Measurements from ENCODE around the gene SSTR5.

DNA sequence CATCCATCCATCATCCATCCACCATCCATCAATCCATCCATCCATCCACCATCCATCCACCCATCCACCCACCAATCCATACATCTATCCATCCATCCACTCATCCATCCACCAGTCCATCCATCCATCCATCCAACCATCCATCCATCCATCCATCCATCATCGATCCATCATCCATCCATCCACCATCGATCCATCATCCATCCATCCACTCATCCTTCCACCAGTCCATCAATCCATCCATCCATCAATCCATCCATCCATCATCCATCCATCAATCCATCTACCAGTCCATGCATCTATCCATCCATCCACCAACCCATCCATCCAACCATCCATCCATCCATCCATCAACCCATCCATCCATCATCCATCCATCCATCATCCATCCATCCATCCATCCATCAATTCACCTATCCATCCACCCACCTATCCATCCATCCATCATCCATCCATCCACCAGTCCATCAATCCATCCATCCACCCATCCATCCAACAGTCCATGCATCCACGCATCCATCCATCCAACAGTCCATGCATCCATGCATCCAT is 39.3 kb upstream of the SSTR5 start:
- TF ChIP-seq, protein P1, sequence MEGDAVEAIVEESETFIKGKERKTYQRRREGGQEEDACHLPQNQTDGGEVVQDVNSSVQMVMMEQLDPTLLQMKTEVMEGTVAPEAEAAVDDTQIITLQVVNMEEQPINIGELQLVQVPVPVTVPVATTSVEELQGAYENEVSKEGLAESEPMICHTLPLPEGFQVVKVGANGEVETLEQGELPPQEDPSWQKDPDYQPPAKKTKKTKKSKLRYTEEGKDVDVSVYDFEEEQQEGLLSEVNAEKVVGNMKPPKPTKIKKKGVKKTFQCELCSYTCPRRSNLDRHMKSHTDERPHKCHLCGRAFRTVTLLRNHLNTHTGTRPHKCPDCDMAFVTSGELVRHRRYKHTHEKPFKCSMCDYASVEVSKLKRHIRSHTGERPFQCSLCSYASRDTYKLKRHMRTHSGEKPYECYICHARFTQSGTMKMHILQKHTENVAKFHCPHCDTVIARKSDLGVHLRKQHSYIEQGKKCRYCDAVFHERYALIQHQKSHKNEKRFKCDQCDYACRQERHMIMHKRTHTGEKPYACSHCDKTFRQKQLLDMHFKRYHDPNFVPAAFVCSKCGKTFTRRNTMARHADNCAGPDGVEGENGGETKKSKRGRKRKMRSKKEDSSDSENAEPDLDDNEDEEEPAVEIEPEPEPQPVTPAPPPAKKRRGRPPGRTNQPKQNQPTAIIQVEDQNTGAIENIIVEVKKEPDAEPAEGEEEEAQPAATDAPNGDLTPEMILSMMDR (IDR thresholded peaks at IDR 0.05) = no peak
- TF ChIP-seq ZFX (IDR thresholded peaks at IDR 0.05; ENCODE audit: borderline replicate concordance) = no peak

Data from 22Rv1 (cell line).